Hepatocyte (in vitro differentiated cells): ENCODE results near the gene KBTBD2.

ENCODE experiments used
- CTCF ChIP-seq: fragments of 200-600 bp; sonication (generic); IDR thresholded peaks from 2 replicates; pipeline ENCODE4 v1.5.1; 2016; ENCODE audit warnings: antibody characterized with exemption, mild to moderate bottlenecking; ENCODE audit not compliant: poor library complexity
- EZH2phosphoT487 ChIP-seq: fragments of 200-600 bp; sonication (generic); IDR thresholded peaks from one replicate; pipeline ENCODE4 v1.6.1; 2018; ENCODE audit warnings: antibody characterized with exemption, mild to moderate bottlenecking, low read depth, moderate library complexity; ENCODE audit not compliant: unreplicated experiment, severe bottlenecking

DNA sequence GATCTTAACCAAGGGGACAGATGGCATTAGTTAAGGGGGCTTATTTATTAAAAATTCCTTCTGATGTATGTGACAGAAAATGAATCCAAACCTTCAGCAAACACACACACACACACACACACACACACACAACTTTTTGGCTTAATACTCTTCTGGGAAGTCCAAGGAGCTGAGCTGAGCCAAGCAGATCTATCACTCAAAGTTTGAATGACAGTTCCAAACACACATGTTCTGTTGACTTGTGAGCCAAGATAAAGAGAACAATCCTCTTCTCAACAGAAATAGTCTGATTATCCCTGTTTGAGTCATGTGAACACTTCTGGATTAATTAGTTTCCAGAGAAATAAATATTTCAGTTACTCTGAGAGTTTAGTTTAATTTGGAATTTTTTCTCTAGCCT lies 31.5 kb downstream of the KBTBD2 start:
- TF ChIP-seq CTCF (no peak), EZH2phosphoT487 (no peak)
